PC-3 (cell line): ENCODE results near the gene STN1.

Experiments
- CTCF ChIP-seq: fragments of 300-600 bp; sonication (generic); conservative IDR thresholded peaks from 2 replicates; pipeline ENCODE4 v1.5.1; 2017; ENCODE audit warnings: antibody characterized with exemption, low read depth, mild to moderate bottlenecking, low read length
- EZH2 ChIP-seq: fragments of 300-600 bp; sonication (generic); IDR thresholded peaks from one replicate; pipeline ENCODE4 v1.6.1; 2017; ENCODE audit warnings: antibody characterized with exemption, mild to moderate bottlenecking, low read length; ENCODE audit not compliant: unreplicated experiment

- no peak for TF ChIP-seq CTCF
- no peak for TF ChIP-seq EZH2
These were observed 83.4 kb downstream of the STN1 start for GRCh38 chr10:103834436-103835095.
